Measurements from ENCODE around the gene PLSCR4.

Gene PLSCR4

GRCh38 chr3:146177519-146177918, 73.4 kb downstream of the PLSCR4 start:
- H3K4me3 ChIP-seq (ENCODE audit: low read depth, low read length), result no peak overlapping the region
- no peak for TF ChIP-seq CTCF (IDR thresholded peaks at IDR 0.05; ENCODE audit: borderline replicate concordance, insufficient read depth, low read depth, low read length)

- TF ChIP-seq CTCF (IDR thresholded peaks at IDR 0.05; ENCODE audit: borderline replicate concordance, insufficient read depth, low read depth, low read length), result no peak
- no peak overlapping the region for H3K4me3 ChIP-seq (ENCODE audit: low read depth, low read length)
Observed at GRCh38 chr3:146177072-146177471, 73.8 kb downstream of the PLSCR4 start.

- H3K4me3 ChIP-seq (ENCODE audit: low read depth, low read length), result no peak overlapping the region
- no peak for TF ChIP-seq CTCF (IDR thresholded peaks at IDR 0.05; ENCODE audit: borderline replicate concordance, insufficient read depth, low read depth, low read length)
Observed at GRCh38 chr3:146172586-146172985, 78.3 kb downstream of the PLSCR4 start.

GRCh38 chr3:146170591-146170990, 80.3 kb downstream of the PLSCR4 start:
- H3K4me3 ChIP-seq (ENCODE audit: low read depth, low read length), result no peak overlapping the region
- TF ChIP-seq CTCF (IDR thresholded peaks at IDR 0.05; ENCODE audit: borderline replicate concordance, insufficient read depth, low read depth, low read length), result no peak

- TF ChIP-seq CTCF (IDR thresholded peaks at IDR 0.05; ENCODE audit: borderline replicate concordance, insufficient read depth, low read depth, low read length), result no peak
Observed at GRCh38 chr3:146169891-146170290, 81.0 kb downstream of the PLSCR4 start.

GRCh38 chr3:146166826-146167225, 84.1 kb downstream of the PLSCR4 start:
- H3K4me3 ChIP-seq (ENCODE audit: low read depth, low read length), result no peak overlapping the region
- no peak for TF ChIP-seq CTCF (IDR thresholded peaks at IDR 0.05; ENCODE audit: borderline replicate concordance, insufficient read depth, low read depth, low read length)

More at GRCh38 chr3:146169891-146170290, 81.0 kb downstream of the PLSCR4 start:
- no peak overlapping the region for H3K4me3 ChIP-seq (ENCODE audit: low read depth, low read length)

GRCh38 chr3:146166415-146166821, 84.5 kb downstream of the PLSCR4 start:
- no peak overlapping the region for H3K4me3 ChIP-seq (ENCODE audit: low read depth, low read length)
- no peak for TF ChIP-seq CTCF (IDR thresholded peaks at IDR 0.05; ENCODE audit: borderline replicate concordance, insufficient read depth, low read depth, low read length)

Measured in GM12875 (cell line).